IPS DF 19.7 (cell line): ENCODE data around the gene ACYP1.

Experiments used
- DNase-seq: peaks from one replicate; pipeline ENCODE4 v3.0.0-alpha.2; 2013; ENCODE audit warnings: low read depth, low spot score

The ACYP1 gene

GRCh38 chr14:75040959-75041358, 22.9 kb downstream of the ACYP1 start:
- DNase-seq, result no peak

- no peak for DNase-seq
Observed at GRCh38 chr14:75040507-75040906, 23.3 kb downstream of the ACYP1 start.

- DNase-seq, result no peak
Observed at GRCh38 chr14:75032939-75033338, 30.9 kb downstream of the ACYP1 start.

GRCh38 chr14:75030147-75030546, 33.7 kb downstream of the ACYP1 start:
- no peak for DNase-seq

GRCh38 chr14:75025876-75026275, 37.9 kb downstream of the ACYP1 start:
- DNase-seq, result no peak

- no peak for DNase-seq
Observed at GRCh38 chr14:75025082-75025481, 38.7 kb downstream of the ACYP1 start.

GRCh38 chr14:75023108-75023507, 40.7 kb downstream of the ACYP1 start:
- DNase-seq, result no peak

- DNase-seq, result no peak
Observed at GRCh38 chr14:75022655-75023054, 41.2 kb downstream of the ACYP1 start.

- DNase-seq, result no peak
Observed at GRCh38 chr14:75018694-75019093, 45.1 kb downstream of the ACYP1 start.

- no peak for DNase-seq
Observed at GRCh38 chr14:75016815-75017214, 47.0 kb downstream of the ACYP1 start.

GRCh38 chr14:75015496-75015895, 48.3 kb downstream of the ACYP1 start:
- no peak for DNase-seq

- no peak for DNase-seq
Observed at GRCh38 chr14:75013290-75013689, 50.5 kb downstream of the ACYP1 start.

- DNase-seq, result no peak
Observed at GRCh38 chr14:75011356-75011994, 52.3 kb downstream of the ACYP1 start.

- DNase-seq, result no peak
Observed at GRCh38 chr14:75010472-75011093, 53.2 kb downstream of the ACYP1 start.

GRCh38 chr14:75009176-75009575, 54.6 kb downstream of the ACYP1 start:
- DNase-seq, result no peak

GRCh38 chr14:75005357-75005756, 58.5 kb downstream of the ACYP1 start:
- DNase-seq, result no peak

- DNase-seq, result no peak
Observed at GRCh38 chr14:75003250-75004027, 60.4 kb downstream of the ACYP1 start.
